Tibial nerve (tissue), 4 donors: Measurements from ENCODE around the gene CFAP206. TPM values are rescaled to one million over a fixed set of nuclear protein-coding genes. Genes with fewer than 3 reads are reported as not detected.

ENCODE experiments used
- DNase-seq, 2 donors: peaks; one replicate each; pipeline ENCODE4 v3.0.0-alpha.2; 2019; ENCODE audit warnings: low spot score in 2 of 2
- H3K27ac ChIP-seq, 4 donors: fragments of 200-600 bp; sonication (generic) in 3 of 4; one replicate each; pipeline ENCODE4 v1.5.1; 2017 to 2019; ENCODE audit warnings: mild to moderate bottlenecking in 1 of 4
- H3K27me3 ChIP-seq, 2 donors: fragments of 200-600 bp; sonication (generic) in 1 of 2; one replicate each; pipeline versions ENCODE4 v1.5.1 to v1.6.0; 2017 to 2019
- H3K36me3 ChIP-seq, 3 donors: fragments of 200-600 bp; sonication (generic); one replicate each; pipeline ENCODE4 v1.5.1; 2018 to 2019
- H3K4me1 ChIP-seq, 4 donors: fragments of 200-600 bp; sonication (generic) in 3 of 4; one replicate each; pipeline ENCODE4 v1.5.1; 2017 to 2019
- H3K4me3 ChIP-seq, 4 donors: fragments of 200-600 bp; sonication (generic) in 3 of 4; one replicate each; pipeline ENCODE4 v1.5.1; 2017 to 2019; ENCODE audit warnings: mild to moderate bottlenecking in 1 of 4, moderate library complexity in 1 of 4
- H3K9me3 ChIP-seq, 4 donors: fragments of 200-600 bp; sonication (generic) in 3 of 4; one replicate each; pipeline ENCODE4 v1.5.1; 2017 to 2019
- CTCF ChIP-seq, 5 experiments: fragments of 200-600 bp in 3 of 5; fragments of 450-650 bp in 2 of 5; sonication (generic) in 3 of 5; IDR thresholded peaks; one replicate each; pipeline ENCODE4 v1.5.1; 2016 to 2019; ENCODE audit warnings: antibody characterized with exemption in 5 of 5, mild to moderate bottlenecking in 3 of 5, moderate library complexity in 2 of 5
- EP300 ChIP-seq, 2 donors: sonication (generic); formaldehyde crosslinking; IDR thresholded peaks; one replicate each; pipeline ENCODE4 v1.6.1; 2017; ENCODE audit warnings: antibody characterized with exemption in 2 of 2, mild to moderate bottlenecking in 1 of 2
- POLR2A ChIP-seq, 2 donors: fragments of 450-650 bp; IDR thresholded peaks; one replicate each; pipeline ENCODE4 v1.6.1; 2017; ENCODE audit warnings: antibody characterized with exemption in 2 of 2, mild to moderate bottlenecking in 2 of 2, moderate library complexity in 2 of 2
- WGBS, 2 donors: methylation state at CpG; one replicate each; pipeline ENCODE4 v1.1.5; 2018; 5-methylcytosine and 5-hydroxymethylcytosine counted together
- total RNA-seq, 4 donors: library from RNA; depleted of rRNA; stranded (reverse); fragments of >200 nt; gene quantifications; one replicate each; pipeline ENCODE4 v1.1.0, GENCODE V29; 2016

Gene CFAP206
- total RNA-seq, 4 donors from 2014 or later, result not detected

DNA sequence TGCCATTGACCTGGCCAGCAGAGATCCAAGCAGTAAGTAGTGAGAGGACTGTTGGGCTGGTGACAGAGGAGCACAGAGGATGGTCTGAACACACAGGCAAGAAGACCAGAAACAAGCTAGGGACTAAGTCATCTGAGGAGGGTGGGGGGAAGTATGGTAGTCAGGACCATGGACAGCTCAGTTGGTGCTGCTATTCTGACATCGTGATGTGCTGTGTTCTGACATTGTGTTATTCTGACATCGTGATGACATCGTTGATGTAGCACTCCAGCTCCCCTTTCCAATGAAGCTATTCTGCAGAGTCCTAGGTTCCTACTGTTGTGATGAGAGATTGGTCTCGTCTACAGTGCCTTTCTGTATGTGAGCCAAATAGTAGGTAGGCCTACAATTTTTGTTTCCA lies 28.7 kb downstream of the CFAP206 start:
- no peaks in the 10 kb centered on the region for H3K36me3 ChIP-seq
- H3K4me3 ChIP-seq, result no peak overlapping the region
- no peaks in the 10 kb centered on the region for H3K9me3 ChIP-seq
- WGBS, 2 donors, result 9 to 12% methylated on average over 4 of the region's 4 CpGs
- H3K4me1 ChIP-seq, result no peaks in the 10 kb centered on the region
- TF ChIP-seq EP300 (IDR thresholded peaks at IDR 0.05) (no peak), CTCF (IDR thresholded peaks at IDR 0.05) (no peak), POLR2A (IDR thresholded peaks at IDR 0.05) (no peak)
- DNase-seq, result peak in 1 of 2 donors; percentile 21
- H3K27ac ChIP-seq, result no peak overlapping the region
- no peaks in the 10 kb centered on the region for H3K27me3 ChIP-seq

DNA sequence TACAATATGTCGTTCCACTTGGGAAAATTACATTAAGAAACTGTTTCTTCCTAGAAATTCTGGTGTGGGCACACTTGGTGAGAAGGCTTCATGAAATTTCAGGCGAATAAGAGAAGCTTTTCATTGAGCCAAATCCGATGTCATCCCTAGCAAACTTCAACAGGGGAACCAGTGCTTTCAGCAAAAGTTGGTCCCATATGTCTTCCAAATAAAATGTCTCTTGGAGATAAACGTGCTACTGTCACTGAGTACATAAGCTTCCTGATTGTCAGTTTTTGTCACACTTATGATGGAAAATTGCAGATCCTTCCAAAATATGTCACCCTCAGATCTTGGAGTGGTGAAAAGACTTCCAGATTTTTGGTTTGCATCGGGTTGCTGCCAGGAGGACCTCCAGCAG lies 33.9 kb downstream of the CFAP206 start:
- no peaks in the 10 kb centered on the region for H3K4me1 ChIP-seq
- 83 to 84% methylated on average over 5 of the region's 5 CpGs for WGBS, 2 donors
- no peak for DNase-seq
- no peak overlapping the region for H3K27ac ChIP-seq
- TF ChIP-seq POLR2A (IDR thresholded peaks at IDR 0.05) (no peak), EP300 (IDR thresholded peaks at IDR 0.05) (no peak), CTCF (IDR thresholded peaks at IDR 0.05) (no peak)
- H3K9me3 ChIP-seq, result peaks cover 0 to 6% (median 0%) of the 10 kb centered on the region in 4 donors
- H3K4me3 ChIP-seq, result no peak overlapping the region
- H3K36me3 ChIP-seq, result no peaks in the 10 kb centered on the region
- H3K27me3 ChIP-seq, result no peaks in the 10 kb centered on the region

- no peaks in the 10 kb centered on the region for H3K4me1 ChIP-seq
- WGBS, 2 donors, result 87 to 90% methylated on average over 2 of the region's 2 CpGs
Observed at GRCh38 chr6:87444362-87444761, 36.6 kb downstream of the CFAP206 start.

DNA sequence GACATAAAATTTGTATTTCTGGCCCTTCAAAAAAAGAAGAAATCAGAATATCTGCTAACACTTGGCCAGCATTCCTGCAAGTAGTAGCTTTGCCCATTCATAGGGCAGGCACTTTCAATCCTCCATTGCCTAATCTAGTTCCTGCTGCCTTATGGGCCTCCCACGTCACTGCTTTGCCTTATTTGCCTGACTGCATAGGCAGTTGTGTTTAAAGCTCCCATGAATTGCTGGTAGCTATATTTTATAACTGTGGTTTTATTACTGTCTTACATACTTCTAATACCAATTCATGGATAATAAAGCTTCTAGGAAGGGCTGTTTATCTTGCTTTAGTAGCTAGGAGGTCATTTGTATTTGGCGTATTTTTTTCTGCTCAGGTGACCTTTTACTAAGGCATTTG lies 57.3 kb downstream of the CFAP206 start:
- no peak for TF ChIP-seq POLR2A (IDR thresholded peaks at IDR 0.05)
- TF ChIP-seq EP300 (IDR thresholded peaks at IDR 0.05), result no peak
- no peak for TF ChIP-seq CTCF (IDR thresholded peaks at IDR 0.05)
- Histone ChIP-seq H3K4me3 (no peak overlapping the region), H3K27me3 (no peaks in the 10 kb centered on the region), H3K36me3 (no peaks in the 10 kb centered on the region), H3K4me1 (no peaks in the 10 kb centered on the region), H3K27ac (no peak overlapping the region), H3K9me3 (no peaks in the 10 kb centered on the region)
- WGBS, 2 donors, result 74 to 78% methylated on average over 2 of the region's 2 CpGs
- no peak for DNase-seq

More at GRCh38 chr6:87444362-87444761, 36.6 kb downstream of the CFAP206 start:
- Histone ChIP-seq H3K27me3 (no peaks in the 10 kb centered on the region), H3K36me3 (no peaks in the 10 kb centered on the region), H3K9me3 (peaks cover 0 to 6% (median 0%) of the 10 kb centered on the region in 4 donors), H3K27ac (no peak overlapping the region), H3K4me3 (no peak overlapping the region)
- TF ChIP-seq POLR2A (IDR thresholded peaks at IDR 0.05) (no peak), EP300 (IDR thresholded peaks at IDR 0.05) (no peak), CTCF (IDR thresholded peaks at IDR 0.05) (no peak)
- no peak for DNase-seq

- 1% methylated on average over 18 to 31 of the region's 70 CpGs for WGBS, 2 donors
- TF ChIP-seq EP300 (IDR thresholded peaks at IDR 0.05) (peak; percentile 57 to 89), POLR2A (IDR thresholded peaks at IDR 0.05) (peak; percentile 8 to 43), CTCF (IDR thresholded peaks at IDR 0.05) (peak; percentile 9 to 62 (median 42))
- peaks cover 0 to 6% (median 0%) of the 10 kb centered on the region in 3 donors for H3K36me3 ChIP-seq
- peak within 1 kb of the TSS; percentile 80 to 97 (median 92) for H3K27ac ChIP-seq
- DNase-seq, result peak; percentile 68 to 76
- H3K4me1 ChIP-seq, result peaks cover 0 to 18% (median 4%) of the 10 kb centered on the region in 4 donors
- no peaks in the 10 kb centered on the region for H3K9me3 ChIP-seq
- H3K4me3 ChIP-seq, result peak within 1 kb of the TSS; percentile 67 to 98 (median 82)
- H3K27me3 ChIP-seq, result no peaks in the 10 kb centered on the region
Observed at GRCh38 chr6:87472525-87473418, 65.0 kb downstream of the CFAP206 start, which contains the start of gene SLC35A1. TSS of gene SLC35A1 (plus strand) at chr6:87472974. CDS start at chr6:87473004, 30 bp downstream.
